ENCODE measurements around the gene SLC12A8.
"Not testable (repeated sequence)": the region's sequence is repeated elsewhere in the genome, so short reads cannot be mapped to it uniquely, and the experiment has no call there.

SLC12A8 gene

GRCh38 chr3:125112981-125113380 is 99.6 kb downstream of the SLC12A8 start:
- no peak for DNase-seq (ENCODE audit: low read depth in 3 of 3)

- no peak for DNase-seq (ENCODE audit: low read depth in 3 of 3)
Measured at GRCh38 chr3:125110876-125111480, 101.6 kb downstream of the SLC12A8 start.

- no peak for DNase-seq (ENCODE audit: low read depth in 3 of 3)
Measured at GRCh38 chr3:125110016-125110875, 102.3 kb downstream of the SLC12A8 start.

- DNase-seq (ENCODE audit: low read depth in 3 of 3): no peak
Measured at GRCh38 chr3:125109536-125109925, 103.0 kb downstream of the SLC12A8 start.

- no peak for DNase-seq (ENCODE audit: low read depth in 3 of 3)
Measured at GRCh38 chr3:125108833-125109535, 103.6 kb downstream of the SLC12A8 start.

- no peak for DNase-seq (ENCODE audit: low read depth in 3 of 3)
Measured at GRCh38 chr3:125107861-125108567, 104.5 kb downstream of the SLC12A8 start.

GRCh38 chr3:125107363-125107762 is 105.2 kb downstream of the SLC12A8 start:
- no peak for DNase-seq (ENCODE audit: low read depth in 3 of 3)

- DNase-seq (ENCODE audit: low read depth in 3 of 3): no peak
Measured at GRCh38 chr3:125105116-125105515, 107.4 kb downstream of the SLC12A8 start.

GRCh38 chr3:125104639-125105038 is 107.9 kb downstream of the SLC12A8 start:
- DNase-seq (ENCODE audit: low read depth in 3 of 3): no peak

GRCh38 chr3:125103406-125103805 is 109.1 kb downstream of the SLC12A8 start:
- no peak for DNase-seq (ENCODE audit: low read depth in 3 of 3)

- DNase-seq (ENCODE audit: low read depth in 3 of 3): no peak
Measured at GRCh38 chr3:125102470-125102869, 110.1 kb downstream of the SLC12A8 start.

- DNase-seq (ENCODE audit: low read depth in 3 of 3): no peak
Measured at GRCh38 chr3:125098611-125099291, 113.8 kb downstream of the SLC12A8 start.

GRCh38 chr3:125090649-125091048 is 121.9 kb downstream of the SLC12A8 start:
- no peak for DNase-seq (ENCODE audit: low read depth in 3 of 3)

GRCh38 chr3:125087768-125088391 is 124.7 kb downstream of the SLC12A8 start:
- no peak for DNase-seq (ENCODE audit: low read depth in 3 of 3)

GRCh38 chr3:125085166-125085565 is 127.4 kb downstream of the SLC12A8 start:
- no peak for DNase-seq (ENCODE audit: low read depth in 3 of 3)

- no peak for DNase-seq (ENCODE audit: low read depth in 3 of 3)
Measured at GRCh38 chr3:125083776-125084175, 128.8 kb downstream of the SLC12A8 start.

- DNase-seq (ENCODE audit: low read depth in 3 of 3): not testable (repeated sequence)
Measured at GRCh38 chr3:125082339-125082738, 130.2 kb downstream of the SLC12A8 start.

GRCh38 chr3:125080077-125080476 is 132.5 kb downstream of the SLC12A8 start:
- DNase-seq (ENCODE audit: low read depth in 3 of 3): no peak

- DNase-seq (ENCODE audit: low read depth in 3 of 3): no peak
Measured at GRCh38 chr3:125079675-125080045, 132.9 kb downstream of the SLC12A8 start.

- DNase-seq (ENCODE audit: low read depth in 3 of 3): no peak
Measured at GRCh38 chr3:125078951-125079674, 133.4 kb downstream of the SLC12A8 start.
